SH-SY5Y (cell line): ENCODE data around the gene ABHD11.

Experiments used
- GATA2 ChIP-seq: IDR thresholded peaks from 2 replicates; pipeline ENCODE4 v1.6.1; 2011; ENCODE audit warnings: mild to moderate bottlenecking, low read depth, low read length
- GATA3 ChIP-seq: IDR thresholded peaks from 2 replicates; pipeline ENCODE4 v1.6.1; 2011; ENCODE audit warnings: low read depth, mild to moderate bottlenecking, low read length, moderate library complexity

GRCh38 chr7:73703757-73704639 lies 34.6 kb downstream of the ABHD11 start:
- TF ChIP-seq GATA2 = no peak
- TF ChIP-seq GATA3 = no peak
